K562 (cell line): Measurements from ENCODE around the gene DCP1B.

ENCODE experiments used
- CTCF ChIP-seq, 3 experiments: IDR thresholded peaks in 2 of 3; conservative IDR thresholded peaks in 1 of 3; 2 replicates each; pipeline ENCODE4 v1.5.1; 2011 to 2012; ENCODE audit warnings: low read length in 3 of 3, mild to moderate bottlenecking in 3 of 3, control low read depth in 2 of 3, improper control_type of control experiment in 1 of 3, inconsistent platforms in 1 of 3, low read depth in 1 of 3, mixed read lengths in 1 of 3, moderate library complexity in 1 of 3; ENCODE audit not compliant: insufficient read depth in 2 of 3
- ERF ChIP-seq: fragments of 450-650 bp; formaldehyde crosslinking; IDR thresholded peaks from 2 replicates; pipeline ENCODE4 v1.4.0; 2020; ENCODE audit warnings: mild to moderate bottlenecking, mixed read lengths
- NFYB ChIP-seq: IDR thresholded peaks from 2 replicates; pipeline ENCODE4 v1.6.1; 2011; ENCODE audit warnings: mild to moderate bottlenecking, moderate library complexity; ENCODE audit not compliant: insufficient read length; ENCODE audit errors: extremely low read depth
- PATZ1 ChIP-seq: fragments of 250-450 bp; sonication (Bioruptor Pico); IDR thresholded peaks from 2 replicates; pipeline ENCODE4 v1.5.0; 2020; ENCODE audit warnings: mild to moderate bottlenecking, borderline replicate concordance
- RAD21 ChIP-seq, 2 experiments: fragments of 250-450 bp in 1 of 2; fragments of 450-650 bp in 1 of 2; sonication (Bioruptor Pico) in 1 of 2; formaldehyde crosslinking in 1 of 2; IDR thresholded peaks in 1 of 2; conservative IDR thresholded peaks in 1 of 2; 2 replicates each; pipeline versions ENCODE4 v1.4.0 to v1.8.0; 2020 to 2022; ENCODE audit warnings: mild to moderate bottlenecking in 2 of 2, moderate library complexity in 1 of 2
- SRSF9 ChIP-seq: fragments of 200-400 bp; formaldehyde crosslinking; IDR thresholded peaks from 2 replicates; pipeline ENCODE4 v1.6.1; 2017; ENCODE audit warnings: low read depth, low read length, borderline replicate concordance
- YBX1 ChIP-seq: fragments of 450-650 bp; IDR thresholded peaks from 2 replicates; pipeline ENCODE4 v1.7.1; 2016; ENCODE audit warnings: mild to moderate bottlenecking
- ZBTB17 ChIP-seq: fragments of 450-650 bp; formaldehyde crosslinking; IDR thresholded peaks from 2 replicates; pipeline ENCODE4 v1.4.0; 2020; ENCODE audit warnings: mild to moderate bottlenecking
- ZKSCAN8 ChIP-seq: fragments of 200-800 bp; sonication (Bioruptor generic); IDR thresholded peaks from 2 replicates; pipeline ENCODE4 v1.6.1; 2016; ENCODE audit warnings: missing genetic modification characterization, missing compliant biosample characterization
- ZNF12 ChIP-seq: sonication (generic); formaldehyde crosslinking; IDR thresholded peaks from 2 replicates; pipeline ENCODE4 v1.4.0; 2020; ENCODE audit warnings: mild to moderate bottlenecking, missing genetic modification reagents
- ZNF134 ChIP-seq: fragments of 250-450 bp; sonication (Bioruptor Pico); conservative IDR thresholded peaks from 2 replicates; pipeline ENCODE4 v1.4.0; 2020
- ZNF232 ChIP-seq: sonication (generic); formaldehyde crosslinking; IDR thresholded peaks from 2 replicates; pipeline ENCODE4 v1.8.0; 2022; ENCODE audit warnings: mild to moderate bottlenecking, missing genetic modification reagents
- TF ChIP-seq, protein P1 (sequence below): sonication (generic); formaldehyde crosslinking; IDR thresholded peaks from 2 replicates; pipeline ENCODE4 v1.8.0; 2022; ENCODE audit warnings: mild to moderate bottlenecking, missing genetic modification reagents

DNA sequence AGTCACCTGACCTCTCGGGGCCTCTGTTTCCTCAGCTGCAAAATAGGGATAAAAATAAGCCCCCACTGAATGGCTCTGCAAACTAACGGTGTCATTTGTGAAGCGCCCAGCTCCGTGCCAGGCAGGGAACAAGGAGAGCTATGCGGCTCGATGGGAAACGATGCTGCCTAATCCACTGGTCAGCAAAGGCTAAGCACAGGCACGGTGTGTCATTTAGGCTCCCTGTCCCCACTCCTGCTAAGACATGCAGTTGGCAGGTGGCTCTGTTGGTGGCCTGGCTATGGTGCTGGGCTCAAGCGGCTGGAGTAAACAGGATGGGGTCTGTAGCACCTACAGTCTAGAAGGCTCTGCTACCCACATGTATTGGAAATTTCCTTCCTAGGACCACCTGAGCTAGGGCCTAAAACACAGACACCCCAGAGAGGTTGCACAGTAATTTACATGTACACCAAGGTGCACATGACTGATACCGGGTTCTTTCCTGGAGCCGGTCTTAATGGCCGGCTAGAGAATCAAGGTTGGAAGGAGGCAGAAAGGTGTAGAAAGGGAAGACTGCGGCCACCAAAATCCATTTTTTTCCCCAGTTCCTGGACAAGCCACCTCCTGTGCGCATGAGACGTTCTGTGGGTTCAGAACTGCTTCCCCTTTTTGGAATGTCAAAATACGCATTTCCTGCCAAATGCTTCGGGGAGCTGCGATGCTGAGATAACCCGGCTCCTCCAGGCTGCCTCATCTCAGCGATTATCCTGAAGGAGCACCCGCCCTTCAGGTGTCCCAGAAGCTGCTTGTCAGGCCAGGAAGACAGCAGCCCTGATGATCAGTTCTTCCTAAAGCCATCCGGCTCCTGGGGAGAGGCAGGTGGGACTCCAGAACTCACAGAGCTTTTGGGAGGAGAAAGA is 86.8 kb downstream of the DCP1B start:
- TF ChIP-seq NFYB (no peak), ZKSCAN8 (CRISPR knock-in tag) (no peak), SRSF9 (no peak), RAD21 (CRISPR knock-in tag; conservative IDR thresholded peaks at IDR 0.05 in 1 of 2, IDR thresholded peaks at IDR 0.05 in 1 of 2) (no peak), ZNF12 (no peak), ZBTB17 (no peak), ZNF232 (CRISPR knock-in tag) (no peak), YBX1 (no peak), ERF (CRISPR knock-in tag) (no peak), ZNF134 (CRISPR knock-in tag) (no peak), CTCF (IDR thresholded peaks at IDR 0.05 in 2 of 3, conservative IDR thresholded peaks at IDR 0.05 in 1 of 3; ENCODE audit: insufficient read depth in 2 of 3, low read depth in 1 of 3, low read length in 3 of 3) (no peak), PATZ1 (CRISPR knock-in tag) (no peak)
- TF ChIP-seq, protein P1, sequence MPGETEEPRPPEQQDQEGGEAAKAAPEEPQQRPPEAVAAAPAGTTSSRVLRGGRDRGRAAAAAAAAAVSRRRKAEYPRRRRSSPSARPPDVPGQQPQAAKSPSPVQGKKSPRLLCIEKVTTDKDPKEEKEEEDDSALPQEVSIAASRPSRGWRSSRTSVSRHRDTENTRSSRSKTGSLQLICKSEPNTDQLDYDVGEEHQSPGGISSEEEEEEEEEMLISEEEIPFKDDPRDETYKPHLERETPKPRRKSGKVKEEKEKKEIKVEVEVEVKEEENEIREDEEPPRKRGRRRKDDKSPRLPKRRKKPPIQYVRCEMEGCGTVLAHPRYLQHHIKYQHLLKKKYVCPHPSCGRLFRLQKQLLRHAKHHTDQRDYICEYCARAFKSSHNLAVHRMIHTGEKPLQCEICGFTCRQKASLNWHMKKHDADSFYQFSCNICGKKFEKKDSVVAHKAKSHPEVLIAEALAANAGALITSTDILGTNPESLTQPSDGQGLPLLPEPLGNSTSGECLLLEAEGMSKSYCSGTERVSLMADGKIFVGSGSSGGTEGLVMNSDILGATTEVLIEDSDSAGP: no peak
